ENCODE data around the gene P2RX3. TPM values are rescaled to one million over a fixed set of nuclear protein-coding genes. Genes with fewer than 3 reads are reported as not detected.
"Not testable (repeated sequence)": the region's sequence is repeated elsewhere in the genome, so short reads cannot be mapped to it uniquely, and the experiment has no call there.

The P2RX3 gene
- total RNA-seq, 1 experiment from 2014 or later, result 0.15 TPM

DNA sequence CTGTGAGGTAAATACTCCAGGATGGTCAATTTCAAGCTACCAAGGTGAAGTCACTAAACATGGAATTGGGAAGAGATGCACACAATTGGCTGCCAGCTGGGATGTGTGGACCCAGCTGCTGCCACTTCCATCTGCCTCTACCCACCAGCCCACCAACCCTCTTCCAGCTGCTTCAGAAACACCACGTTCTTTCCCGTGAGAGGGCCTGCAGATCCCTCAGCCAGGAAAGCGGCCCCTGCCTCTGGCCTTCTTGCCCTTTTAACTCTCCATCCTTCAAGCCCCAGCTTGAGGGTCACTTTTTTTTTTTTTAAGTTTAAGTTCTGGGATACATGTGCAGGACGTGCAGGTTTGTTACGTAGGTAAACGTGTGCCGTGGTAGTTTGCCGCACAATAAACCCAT is 22.8 kb downstream of the P2RX3 start:
- H3K27ac ChIP-seq (ENCODE audit: insufficient read length, low read depth, low read length), result no peak overlapping the region
- H2BK12ac ChIP-seq (ENCODE audit: insufficient read length, low read depth, low read length), result no peak overlapping the region
- H3K79me1 ChIP-seq (ENCODE audit: insufficient read depth, low read depth, low read length, poor library complexity, severe bottlenecking), result no peaks in the 10 kb centered on the region
- WGBS (ENCODE audit: extremely low coverage, insufficient read length, low lambda C conversion rate), result no CpG with 5 or more reads among the region's 8 CpGs
- H3K23ac ChIP-seq (ENCODE audit: insufficient read length, low read depth, low read length), result no peak overlapping the region
- Mint-ChIP-seq H3K4me1 (peaks cover 31 to 32% of the 10 kb centered on the region in 2 experiments), H3K9me3 (0 out of 5 replicates have a peak, but pooled peaks cover 0 to 2% of the 10 kb centered on the region in 2 experiments), H3K36me3 (ENCODE audit: insufficient read depth in 1 of 3, low read depth in 3 of 3) (no peaks in the 10 kb centered on the region), H3K27me3 (ENCODE audit: low read depth) (peaks cover 36% of the 10 kb centered on the region), H3K4me3 (no peak overlapping the region), H3K27ac (no peak overlapping the region)
- no peak for DNase-seq
- no peak overlapping the region for H4K91ac ChIP-seq (ENCODE audit: insufficient read length, low read depth, low read length)
- no peak overlapping the region for H2BK20ac ChIP-seq (ENCODE audit: low read depth, low read length, poor library complexity, severe bottlenecking)
- H4K8ac ChIP-seq (replicated peaks; ENCODE audit: insufficient read length, low read depth, low read length), result no peak overlapping the region
- H3K9ac ChIP-seq (ENCODE audit: extremely low read depth, insufficient read length, low read length), result no peak overlapping the region
- H3K56ac ChIP-seq (ENCODE audit: insufficient read length, low read depth, low read length), result no peak overlapping the region
- H2BK15ac ChIP-seq (ENCODE audit: low read depth, low read length), result no peak overlapping the region
- H2BK120ac ChIP-seq (ENCODE audit: low read depth, low read length, poor library complexity, severe bottlenecking), result no peak overlapping the region
- H3K23me2 ChIP-seq (ENCODE audit: insufficient read length, low read depth, low read length, poor library complexity, severe bottlenecking), result no peaks in the 10 kb centered on the region
- H3K18ac ChIP-seq (ENCODE audit: insufficient read length, low read depth, low read length), result no peak overlapping the region
- no peak overlapping the region for H2AFZ ChIP-seq (ENCODE audit: low read length)
- H2BK5ac ChIP-seq (ENCODE audit: insufficient read length, low read length), result no peak overlapping the region
- H3K4ac ChIP-seq (ENCODE audit: low read depth, low read length), result no peak overlapping the region
- no peak overlapping the region for H3K4me2 ChIP-seq (ENCODE audit: insufficient read depth, insufficient read length, low read length)
- no peak overlapping the region for H2AK5ac ChIP-seq (ENCODE audit: insufficient read length, low read length)
- no peaks in the 10 kb centered on the region for H3K9me3 ChIP-seq (ENCODE audit: control insufficient read depth, low read depth, low read length)
- H3K79me2 ChIP-seq (ENCODE audit: insufficient read depth, low read length), result no peaks in the 10 kb centered on the region
- no peaks in the 10 kb centered on the region for H4K20me1 ChIP-seq (ENCODE audit: control insufficient read depth, insufficient read depth, insufficient read length)
- no peak overlapping the region; the same call in 1 of the 2 replicates for H3K14ac ChIP-seq (ENCODE audit: insufficient read depth, low read length)
- H3T11ph ChIP-seq (ENCODE audit: low read length), result no peak overlapping the region
- no peaks in the 10 kb centered on the region for H3K27me3 ChIP-seq (ENCODE audit: insufficient read depth, low read length)
- H4K5ac ChIP-seq (ENCODE audit: insufficient read length, low read depth, low read length), result no peak overlapping the region
- TF ChIP-seq, protein P1, sequence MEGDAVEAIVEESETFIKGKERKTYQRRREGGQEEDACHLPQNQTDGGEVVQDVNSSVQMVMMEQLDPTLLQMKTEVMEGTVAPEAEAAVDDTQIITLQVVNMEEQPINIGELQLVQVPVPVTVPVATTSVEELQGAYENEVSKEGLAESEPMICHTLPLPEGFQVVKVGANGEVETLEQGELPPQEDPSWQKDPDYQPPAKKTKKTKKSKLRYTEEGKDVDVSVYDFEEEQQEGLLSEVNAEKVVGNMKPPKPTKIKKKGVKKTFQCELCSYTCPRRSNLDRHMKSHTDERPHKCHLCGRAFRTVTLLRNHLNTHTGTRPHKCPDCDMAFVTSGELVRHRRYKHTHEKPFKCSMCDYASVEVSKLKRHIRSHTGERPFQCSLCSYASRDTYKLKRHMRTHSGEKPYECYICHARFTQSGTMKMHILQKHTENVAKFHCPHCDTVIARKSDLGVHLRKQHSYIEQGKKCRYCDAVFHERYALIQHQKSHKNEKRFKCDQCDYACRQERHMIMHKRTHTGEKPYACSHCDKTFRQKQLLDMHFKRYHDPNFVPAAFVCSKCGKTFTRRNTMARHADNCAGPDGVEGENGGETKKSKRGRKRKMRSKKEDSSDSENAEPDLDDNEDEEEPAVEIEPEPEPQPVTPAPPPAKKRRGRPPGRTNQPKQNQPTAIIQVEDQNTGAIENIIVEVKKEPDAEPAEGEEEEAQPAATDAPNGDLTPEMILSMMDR (conservative IDR thresholded peaks at IDR 0.05), result no peak
- H3K4me1 ChIP-seq (ENCODE audit: insufficient read depth, low read length), result peaks cover 6% of the 10 kb centered on the region

DNA sequence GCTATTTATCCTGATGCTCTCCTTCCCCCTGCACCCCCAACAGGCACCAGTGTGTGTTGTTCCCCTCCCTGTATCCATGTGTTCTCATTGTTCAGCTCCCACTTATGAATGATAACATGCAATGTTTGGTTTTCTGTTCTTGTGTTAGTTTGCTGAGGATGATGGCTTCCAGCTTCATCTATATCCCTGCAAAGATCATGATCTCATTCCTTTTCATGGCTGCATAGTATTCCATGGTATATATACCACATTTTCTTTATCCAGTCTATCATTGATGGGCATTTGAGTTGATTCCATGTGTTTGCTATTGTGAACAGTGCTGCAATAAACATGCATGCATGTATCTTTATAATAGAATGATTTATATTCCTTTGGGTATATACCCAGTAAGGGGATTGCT is 23.3 kb downstream of the P2RX3 start:
- not testable (repeated sequence) for H3K4me1 ChIP-seq (ENCODE audit: insufficient read depth, low read length); DNase-seq; H4K5ac ChIP-seq (ENCODE audit: insufficient read length, low read depth, low read length); H2AFZ ChIP-seq (ENCODE audit: low read length); H3K23me2 ChIP-seq (ENCODE audit: insufficient read length, low read depth, low read length, poor library complexity, severe bottlenecking); H3K27ac Mint-ChIP-seq; H2BK15ac ChIP-seq (ENCODE audit: low read depth, low read length); H3K9me3 Mint-ChIP-seq; H3K27ac ChIP-seq (ENCODE audit: insufficient read length, low read depth, low read length); H3K79me1 ChIP-seq (ENCODE audit: insufficient read depth, low read depth, low read length, poor library complexity, severe bottlenecking); H3K18ac ChIP-seq (ENCODE audit: insufficient read length, low read depth, low read length); H3K4ac ChIP-seq (ENCODE audit: low read depth, low read length); H4K20me1 ChIP-seq (ENCODE audit: control insufficient read depth, insufficient read depth, insufficient read length); H3K27me3 ChIP-seq (ENCODE audit: insufficient read depth, low read length); H2BK20ac ChIP-seq (ENCODE audit: low read depth, low read length, poor library complexity, severe bottlenecking); H3K9ac ChIP-seq (ENCODE audit: extremely low read depth, insufficient read length, low read length); H3K36me3 Mint-ChIP-seq (ENCODE audit: insufficient read depth in 1 of 3, low read depth in 3 of 3); H3K79me2 ChIP-seq (ENCODE audit: insufficient read depth, low read length); H3K56ac ChIP-seq (ENCODE audit: insufficient read length, low read depth, low read length); H2BK12ac ChIP-seq (ENCODE audit: insufficient read length, low read depth, low read length); H2BK5ac ChIP-seq (ENCODE audit: insufficient read length, low read length); H2BK120ac ChIP-seq (ENCODE audit: low read depth, low read length, poor library complexity, severe bottlenecking); H3K14ac ChIP-seq (ENCODE audit: insufficient read depth, low read length); H4K91ac ChIP-seq (ENCODE audit: insufficient read length, low read depth, low read length); H3K9me3 ChIP-seq (ENCODE audit: control insufficient read depth, low read depth, low read length); H3K4me2 ChIP-seq (ENCODE audit: insufficient read depth, insufficient read length, low read length); H2AK5ac ChIP-seq (ENCODE audit: insufficient read length, low read length); H3T11ph ChIP-seq (ENCODE audit: low read length); H3K4me3 Mint-ChIP-seq; H3K23ac ChIP-seq (ENCODE audit: insufficient read length, low read depth, low read length); H4K8ac ChIP-seq (replicated peaks; ENCODE audit: insufficient read length, low read depth, low read length)
- Mint-ChIP-seq H3K27me3 (ENCODE audit: low read depth) (peaks cover 36% of the 10 kb centered on the region), H3K4me1 (peaks cover 35 to 36% of the 10 kb centered on the region in 2 experiments)

Measured in H9 (cell line).